KBM-7 (cell line): ENCODE measurements around the gene SSBP1.
A peak's percentile ranks its signal among the peaks of the same experiment; 100 is the strongest.
"Not testable (repeated sequence)": the region's sequence is repeated elsewhere in the genome, so short reads cannot be mapped to it uniquely, and the experiment has no call there.

Experiments
- DNase-seq: peaks from one replicate; pipeline ENCODE4 v3.0.0-alpha.2; 2015
- in situ Hi-C: fragments of 300-500 bp; cut with MboI; formaldehyde crosslinking; loops from 2 replicates; pipeline ENCODE4 v1.14.3; 2020; ENCODE audit warnings: low sequenced_read_pairs, low pct_unique_long_range_greater_than_20kb, mixed read lengths

Gene SSBP1, protein sequence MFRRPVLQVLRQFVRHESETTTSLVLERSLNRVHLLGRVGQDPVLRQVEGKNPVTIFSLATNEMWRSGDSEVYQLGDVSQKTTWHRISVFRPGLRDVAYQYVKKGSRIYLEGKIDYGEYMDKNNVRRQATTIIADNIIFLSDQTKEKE

DNA sequence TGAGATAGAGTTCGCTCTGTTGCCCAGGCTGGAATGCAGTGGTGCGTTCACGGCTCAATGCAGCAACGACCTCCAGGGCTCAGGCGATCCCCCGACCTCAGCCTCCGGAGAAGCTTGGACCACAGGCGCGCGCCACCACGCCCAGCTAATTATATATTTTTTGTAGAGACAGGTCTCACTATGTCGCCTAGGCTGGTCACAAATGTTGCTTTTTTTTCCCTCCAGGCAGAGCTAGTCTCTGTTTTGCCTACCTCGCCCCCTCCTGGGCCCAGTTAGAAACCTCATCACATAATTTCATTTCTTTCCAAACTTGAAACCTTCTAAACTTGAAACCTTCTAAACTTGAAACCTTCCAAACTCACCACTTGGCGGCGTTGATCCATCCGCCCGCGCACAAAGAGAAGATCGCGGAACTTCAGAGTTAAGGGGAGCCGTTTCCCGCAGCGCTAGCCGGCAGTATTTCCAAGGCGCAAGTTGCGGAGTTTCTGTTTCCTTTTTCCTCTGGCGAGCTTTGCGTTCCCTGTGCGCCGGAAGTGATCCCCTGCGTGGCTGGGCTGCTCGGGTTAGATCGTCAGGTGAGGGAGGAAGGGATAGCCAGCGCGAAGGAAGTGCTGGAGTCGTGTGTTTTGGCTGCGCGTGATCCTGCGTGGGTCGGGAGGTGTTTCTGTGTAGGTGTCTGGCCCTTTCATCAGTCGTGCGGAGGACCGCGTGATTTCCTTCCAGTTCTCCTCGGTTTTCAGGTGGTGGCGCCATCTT, at the start of gene SSBP1:
SSBP1 (plus strand) TSS at position 523 of the 756 bp plus-strand sequence. CDS start 809 bp downstream, outside the sequence.
- in situ Hi-C loops, result no loop called here

DNA sequence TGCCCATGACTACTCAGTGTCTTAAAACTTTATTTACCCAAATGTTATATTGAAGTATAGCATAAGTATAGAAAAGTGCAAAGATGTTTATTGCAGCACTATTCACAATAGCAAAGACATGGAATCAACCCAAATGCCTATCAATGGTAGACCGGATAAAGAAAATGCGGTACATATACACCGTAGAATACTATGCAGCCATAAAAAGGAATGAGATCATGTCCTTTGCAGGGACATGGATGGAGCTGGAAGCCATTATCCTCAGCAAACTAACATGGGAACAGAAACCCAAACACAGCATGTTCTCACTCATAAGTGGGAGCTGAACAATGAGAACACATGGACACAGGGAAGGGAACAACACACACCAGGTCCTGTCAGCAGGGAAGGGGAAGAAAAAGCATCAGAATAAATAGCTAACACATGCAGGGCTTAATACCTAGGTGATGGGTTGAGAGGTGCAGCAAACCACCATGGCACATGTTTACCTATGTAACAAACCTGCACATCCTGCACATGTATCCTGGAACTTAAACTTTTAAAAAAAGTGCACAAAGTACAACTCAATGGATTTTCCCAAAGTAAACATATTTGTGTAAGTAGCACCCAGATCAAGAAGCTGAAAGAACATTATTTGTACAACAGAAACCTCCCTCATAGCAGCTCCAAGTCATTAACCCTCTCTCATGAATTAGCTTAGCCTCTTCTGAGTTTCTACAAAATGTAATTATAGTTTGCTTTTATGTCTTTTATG, 48.9 kb upstream of the SSBP1 start:
- in situ Hi-C loops, DNase-seq: not testable (repeated sequence)

More for the DNA sequence above, at the start of gene SSBP1:
- peak; percentile 99 for DNase-seq

DNA sequence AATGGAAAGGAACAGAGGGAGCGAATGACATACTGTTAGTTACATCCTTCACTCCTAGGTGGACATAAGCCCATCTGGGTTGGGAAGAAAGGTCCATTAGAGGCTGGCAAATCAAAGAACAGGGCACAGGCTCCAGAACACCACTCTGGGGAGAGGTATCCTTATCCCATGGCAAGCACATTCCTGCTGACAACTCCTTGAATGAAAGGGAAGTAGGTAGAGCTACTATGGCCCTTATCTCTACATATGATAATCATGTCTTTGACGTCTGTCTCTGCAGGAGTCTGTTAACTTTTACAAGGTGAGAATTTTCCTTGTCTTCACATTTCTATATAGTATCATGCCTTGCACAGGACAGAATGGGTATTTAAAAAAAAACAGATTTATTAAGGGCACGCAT, 46.6 kb upstream of the SSBP1 start:
- DNase-seq, result no peak
- in situ Hi-C loops, result no loop called here

DNA sequence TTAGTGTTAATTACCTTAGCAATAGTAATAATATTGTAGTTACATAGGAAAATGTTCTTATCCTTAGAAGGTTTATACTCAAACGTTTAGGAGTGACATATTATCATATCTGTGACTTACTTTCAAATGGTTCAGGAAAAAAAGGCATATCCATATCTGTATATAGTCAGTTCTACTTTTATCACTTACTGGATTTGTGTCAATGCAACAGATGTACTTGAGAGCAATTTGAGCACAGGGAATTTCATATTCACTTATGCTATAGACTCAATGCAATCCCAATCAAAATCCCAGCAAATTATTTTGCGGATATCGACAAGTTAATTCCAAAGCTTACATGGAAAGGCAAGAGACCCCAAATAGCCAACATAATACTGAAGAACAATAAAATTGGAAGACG, 46.2 kb upstream of the SSBP1 start:
- DNase-seq, result no peak
- in situ Hi-C loops, result no loop called here

DNA sequence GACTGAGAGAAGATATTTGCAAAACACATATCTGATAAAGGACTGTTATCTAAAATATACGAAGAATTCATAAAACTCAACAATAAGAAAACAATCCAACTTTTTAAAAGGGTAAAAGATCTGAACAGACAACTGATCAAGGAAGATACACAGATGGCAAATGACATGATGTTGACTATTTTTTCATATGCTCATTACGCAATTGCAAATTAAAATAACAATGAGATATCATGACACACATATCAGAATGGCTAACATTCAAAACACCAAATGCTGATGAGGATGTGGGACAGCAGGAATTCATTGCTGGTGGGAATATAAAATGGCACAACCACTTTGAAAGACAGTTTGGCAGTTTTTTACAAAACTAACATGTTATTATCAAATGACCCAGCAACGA, 45.1 kb upstream of the SSBP1 start:
- in situ Hi-C loops, result no loop called here
- no peak for DNase-seq

DNA sequence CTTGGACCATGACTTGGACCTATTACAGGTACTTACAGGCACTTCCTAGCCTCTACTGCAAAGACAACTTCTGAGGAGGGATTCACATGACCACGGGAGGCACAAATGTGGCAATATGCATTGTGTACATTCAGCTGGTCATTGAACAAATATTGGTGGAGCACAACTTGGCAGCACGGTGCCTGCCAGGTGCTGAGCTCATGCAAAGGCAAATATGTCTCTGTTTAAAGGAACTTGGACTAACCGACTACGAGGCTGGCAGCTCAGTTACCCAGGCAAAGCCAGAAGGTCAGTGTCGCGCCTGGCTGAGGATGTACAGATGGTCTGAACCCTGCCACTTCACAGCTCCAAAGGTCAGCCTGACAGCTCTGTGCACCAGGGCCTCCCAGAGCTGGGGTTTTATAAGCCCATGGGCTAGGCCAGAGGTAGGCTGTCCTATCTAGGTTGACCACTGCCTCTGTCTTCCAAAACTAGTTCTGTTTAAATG, 42.3 kb upstream of the SSBP1 start:
- DNase-seq, result no peak
- in situ Hi-C loops, result no loop called here

DNA sequence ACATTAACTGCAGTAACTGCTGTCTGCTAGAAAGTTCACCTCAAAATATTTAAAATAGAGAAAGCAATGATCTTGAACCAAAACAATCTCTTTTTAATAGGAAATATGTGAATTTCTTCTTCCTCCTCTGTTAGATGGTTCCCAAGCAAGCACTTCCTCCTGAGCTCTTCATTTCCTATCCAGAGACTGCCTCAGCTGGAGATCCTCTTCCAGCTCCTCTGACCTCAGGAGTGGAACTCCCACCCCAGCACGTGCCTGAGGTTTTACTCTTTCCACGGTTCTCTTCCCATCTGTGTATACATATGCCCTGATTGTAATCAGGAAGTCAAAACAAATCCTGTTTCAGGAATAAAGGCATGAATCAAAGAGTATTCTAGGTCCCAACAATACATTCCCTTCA, 41.8 kb upstream of the SSBP1 start:
- no peak for DNase-seq
- in situ Hi-C loops, result no loop called here

DNA sequence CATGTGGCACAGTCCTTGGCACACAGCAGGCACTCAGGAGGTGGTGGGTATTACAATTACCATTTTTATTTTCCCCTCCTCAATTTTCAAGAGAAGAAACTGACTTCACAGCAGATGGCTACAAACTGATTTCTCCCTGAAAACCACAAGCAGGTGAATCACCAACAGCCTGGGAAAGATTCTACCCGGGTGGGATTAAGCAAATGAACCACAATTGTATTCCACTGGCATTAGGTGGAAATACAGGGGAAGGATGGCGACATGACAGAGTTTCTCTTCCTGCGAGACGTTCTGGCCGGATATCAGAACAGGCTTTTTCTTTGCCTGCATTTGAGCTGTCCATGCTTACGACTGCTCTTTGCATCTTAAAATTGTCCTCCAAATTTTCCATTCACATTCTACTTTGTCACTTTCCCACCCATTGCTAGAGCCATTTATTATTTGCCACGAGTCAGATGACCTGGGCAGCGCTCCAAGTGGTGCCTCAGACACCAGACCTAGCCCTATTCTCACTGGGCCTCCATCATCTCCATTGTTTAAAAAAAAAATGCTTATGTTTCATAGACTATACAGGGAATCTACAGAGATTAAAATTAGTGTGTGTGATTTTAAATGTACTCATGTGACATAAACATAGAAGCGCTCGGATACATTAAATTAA, 40.8 kb upstream of the SSBP1 start:
- in situ Hi-C loops, result no loop called here
- no peak for DNase-seq

DNA sequence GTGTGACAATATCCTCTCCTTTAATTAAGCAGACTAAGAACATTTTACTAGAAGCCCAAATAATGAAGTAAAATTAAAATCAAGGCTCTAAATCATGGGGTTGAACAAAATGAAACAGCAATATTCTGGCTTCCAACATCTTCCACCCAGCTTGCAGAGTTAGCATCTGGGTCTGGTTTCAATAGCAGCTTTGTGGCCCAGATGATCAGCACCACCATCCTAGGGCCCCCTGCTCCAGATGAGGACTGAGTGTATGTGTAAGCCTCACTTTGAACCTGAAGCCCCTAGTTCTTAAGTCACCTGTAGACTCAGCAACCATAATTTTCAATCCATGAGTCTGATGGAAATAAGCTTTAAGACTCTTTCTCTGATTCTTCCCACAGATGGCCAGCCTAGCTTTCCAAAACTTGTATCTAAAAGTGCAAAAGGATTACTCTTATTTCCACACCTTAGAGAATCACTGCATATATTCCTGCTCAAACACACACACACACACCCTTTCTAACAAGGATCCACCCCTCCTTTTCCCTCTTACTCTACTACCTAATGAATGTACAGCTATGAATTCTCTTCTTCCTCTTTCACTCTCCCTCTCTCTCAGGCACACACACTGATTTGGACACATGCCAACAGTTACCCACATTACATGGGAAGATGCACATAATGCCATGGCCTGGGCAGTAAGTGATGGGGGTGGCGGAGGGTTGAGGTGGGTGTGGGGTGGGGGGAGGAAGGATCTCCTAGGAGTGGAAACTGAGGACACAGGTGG, 39.7 kb upstream of the SSBP1 start:
- peak; percentile 65 for DNase-seq
- in situ Hi-C loops, result no loop called here

DNA sequence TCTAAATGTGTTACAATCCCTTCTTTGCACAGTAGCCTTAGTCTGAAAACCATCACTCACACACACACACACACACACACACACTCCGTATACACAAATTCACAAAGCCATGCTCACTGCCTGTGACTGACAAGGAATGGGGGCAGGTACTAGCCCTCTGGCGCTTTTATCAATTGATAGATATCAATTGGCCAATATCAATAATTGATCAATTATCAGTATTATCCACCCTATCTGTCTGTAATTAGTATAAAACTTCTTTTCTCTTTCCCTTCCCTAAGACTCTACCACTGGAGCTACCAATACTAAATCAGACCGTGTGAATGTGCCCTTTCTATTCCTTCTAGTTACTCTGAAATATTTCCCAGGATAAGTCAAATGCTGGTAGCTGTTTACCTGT, 38.3 kb upstream of the SSBP1 start:
- DNase-seq, result no peak
- in situ Hi-C loops, result no loop called here

DNA sequence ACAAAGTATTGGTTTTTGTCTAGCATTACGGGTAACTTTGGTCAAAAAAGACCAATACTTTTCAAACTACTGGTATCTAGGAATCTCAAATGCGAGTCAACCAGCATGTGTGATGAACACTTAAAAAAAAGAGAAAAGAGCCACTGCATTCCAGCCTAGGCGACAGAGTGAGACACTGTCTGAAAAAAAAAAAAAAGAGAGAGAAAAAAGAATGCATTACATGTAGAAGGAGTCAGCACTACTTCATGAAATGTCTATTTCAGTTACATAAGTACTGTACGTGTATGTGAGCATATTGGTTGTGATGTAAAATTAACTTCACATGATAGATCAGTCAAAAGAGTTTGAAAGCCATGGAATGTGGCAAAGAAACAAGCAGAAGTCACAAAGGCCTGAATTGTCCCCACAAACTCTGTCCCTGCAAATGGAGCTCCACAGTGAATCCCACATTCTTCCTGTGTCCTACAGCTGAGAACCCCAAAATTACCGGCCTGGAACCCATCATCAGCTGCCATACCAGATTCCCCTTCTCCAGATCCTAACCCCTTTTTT, 37.8 kb upstream of the SSBP1 start:
- in situ Hi-C loops, result no loop called here
- DNase-seq, result no peak

DNA sequence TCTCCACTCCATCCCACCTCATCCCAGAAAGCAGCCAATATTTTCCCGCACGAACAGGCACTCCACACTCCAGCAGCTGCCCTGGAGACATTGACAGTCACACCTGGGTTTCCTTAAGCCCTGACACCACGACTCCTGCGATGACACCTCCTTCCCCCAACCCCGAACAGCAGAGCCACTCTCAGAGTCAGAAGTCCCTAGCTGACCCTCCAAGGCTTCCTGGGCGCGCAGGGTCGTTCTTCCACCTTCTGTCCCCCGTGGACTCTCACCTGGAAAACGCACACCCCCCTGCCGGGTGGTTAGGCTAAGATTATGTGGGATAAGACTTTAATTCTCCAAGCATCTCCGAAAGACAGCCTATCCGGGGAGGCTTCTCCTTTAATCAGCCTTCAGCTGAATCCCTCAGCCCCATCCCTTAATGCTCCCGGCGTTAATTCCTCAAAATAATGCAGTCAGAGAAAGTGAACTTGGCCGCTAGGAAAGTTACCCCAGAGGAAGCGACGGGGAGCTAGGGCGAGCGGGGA, 37.2 kb upstream of the SSBP1 start:
- in situ Hi-C loops, result no loop called here
- DNase-seq, result no peak

DNA sequence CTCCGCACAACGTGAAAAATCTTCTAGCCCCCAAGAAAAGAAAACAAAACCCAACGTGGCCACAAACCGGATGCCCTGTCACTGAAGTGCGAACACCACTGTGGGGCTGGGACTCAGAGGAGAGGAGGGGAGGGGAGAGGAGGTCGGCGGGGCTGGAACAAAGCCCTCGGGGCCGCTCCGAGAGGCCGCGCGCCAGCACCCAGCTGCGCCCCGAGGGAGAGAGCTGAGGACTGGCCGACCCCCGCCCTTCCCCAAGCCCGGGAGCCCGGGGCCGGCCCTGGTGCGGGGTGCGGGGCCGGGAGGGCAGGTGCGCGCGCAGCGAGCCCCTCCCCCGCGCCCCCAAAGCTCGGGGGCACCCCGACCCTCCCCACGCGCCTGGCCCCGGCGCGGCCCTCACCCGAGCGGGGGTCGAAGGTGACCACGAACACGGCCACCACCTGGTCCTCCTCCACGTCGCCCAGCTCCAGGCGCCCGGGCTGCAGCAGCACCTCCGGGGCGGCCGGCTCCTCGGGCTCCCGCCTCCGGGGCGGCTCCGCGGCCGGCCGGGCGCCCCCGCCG, 36.6 kb upstream of the SSBP1 start:
- in situ Hi-C loops, result no loop called here
- peak; percentile 48 for DNase-seq

DNA sequence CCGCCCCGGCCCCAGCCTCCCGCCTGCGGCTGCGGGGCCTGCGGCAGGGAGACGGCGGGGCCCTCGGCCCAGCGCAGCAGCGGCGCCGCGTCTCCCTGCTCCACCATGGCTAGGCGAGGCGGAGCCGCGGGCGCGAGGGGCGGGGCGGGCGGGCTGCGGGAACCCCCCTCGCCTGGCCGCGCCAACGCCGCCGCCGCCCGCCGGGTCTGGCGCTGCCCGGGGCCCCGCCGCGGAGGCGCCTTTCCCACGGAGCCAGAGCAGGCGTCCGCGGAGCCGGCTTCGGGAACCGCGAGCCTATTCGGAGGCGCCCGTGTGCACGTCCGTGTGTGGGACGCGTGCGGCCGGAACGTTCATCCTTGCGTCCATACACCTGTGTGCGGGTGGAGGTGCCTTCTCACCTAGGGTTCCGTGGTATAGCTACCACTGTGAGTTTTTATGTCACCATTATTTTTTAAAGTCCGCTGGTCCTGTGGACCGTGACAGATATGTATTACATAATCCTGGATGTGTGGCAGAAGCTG, 36.1 kb upstream of the SSBP1 start, which contains the start of gene DENND11:
DENND11 (minus strand) TSS at position 120 of the 521 bp plus-strand sequence; CDS start at position 107, 13 bp downstream.
- DNase-seq, result peak; percentile 42
- in situ Hi-C loops, result no loop called here

DNA sequence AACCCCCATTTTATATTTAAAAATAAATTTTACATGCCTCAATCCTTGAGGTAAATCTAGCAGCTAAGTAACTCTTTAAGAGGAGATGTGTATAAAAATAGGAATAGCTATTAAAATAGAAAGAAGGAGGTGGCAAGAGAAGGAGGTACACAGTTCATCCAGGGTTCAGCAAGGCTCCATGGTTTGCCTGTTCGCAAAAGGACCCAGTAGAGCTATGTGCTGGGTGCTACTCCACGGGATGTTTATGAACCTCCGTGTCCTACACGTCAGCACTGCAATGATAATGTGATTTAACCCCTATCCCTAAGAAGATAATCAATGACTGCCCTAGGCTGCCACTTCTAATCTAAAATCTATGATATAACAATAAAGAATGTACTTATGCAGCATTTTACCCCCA, 35.3 kb upstream of the SSBP1 start:
- no peak for DNase-seq
- in situ Hi-C loops, result no loop called here

DNA sequence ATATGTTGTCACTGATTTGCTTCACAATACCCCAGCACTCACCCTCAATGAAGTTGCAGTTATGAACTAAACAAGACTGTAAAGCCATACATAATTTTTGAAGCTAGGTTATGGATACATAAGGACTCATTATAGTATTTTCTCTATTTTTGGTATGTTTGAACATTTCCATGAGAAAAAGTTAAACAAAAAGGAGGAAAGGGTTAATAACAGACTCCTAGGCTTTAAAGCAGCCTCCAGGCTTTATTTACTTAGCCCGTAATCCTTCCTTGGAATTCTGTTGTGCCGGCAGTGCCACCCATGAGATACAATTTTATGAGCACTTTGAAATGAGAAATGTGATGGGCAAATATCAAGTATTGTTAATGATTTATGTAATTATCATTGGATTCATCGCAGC, 34.0 kb upstream of the SSBP1 start:
- DNase-seq, result no peak
- in situ Hi-C loops, result no loop called here

DNA sequence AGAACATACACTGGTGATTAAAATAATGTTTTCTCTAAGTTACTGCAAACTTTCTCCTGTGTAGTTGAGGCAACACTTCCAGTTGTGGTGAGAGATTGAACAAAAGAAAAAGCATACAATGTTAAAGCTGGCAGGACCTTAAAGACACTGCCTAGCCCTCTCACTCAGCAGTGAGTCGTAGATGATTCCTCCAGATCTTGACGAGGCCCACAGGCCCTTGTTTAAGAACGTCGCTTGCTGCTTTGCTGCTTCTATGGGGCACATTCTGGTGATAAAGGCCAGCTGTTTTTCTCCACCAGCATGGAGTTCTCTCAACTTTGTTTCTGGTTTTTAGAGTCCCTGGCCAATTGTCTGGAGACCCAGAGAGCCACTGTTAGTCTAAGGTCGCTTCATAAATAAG, 33.4 kb upstream of the SSBP1 start:
- in situ Hi-C loops, result no loop called here
- no peak for DNase-seq
